HG03095 (cell line): ENCODE measurements around the gene GMDS.

Source experiments
- ATAC-seq: cut with Tn5 transposase; IDR thresholded peaks from one replicate; pipeline ENCODE4 v1.9.1; 2021; ENCODE audit warnings: moderate library complexity; ENCODE audit not compliant: unreplicated experiment

Gene GMDS

GRCh38 chr6:1639430-1639829 is 606.0 kb downstream of the GMDS start:
- ATAC-seq: no peak

- ATAC-seq: no peak
Measured at GRCh38 chr6:1636971-1637871, 608.2 kb downstream of the GMDS start.

DNA sequence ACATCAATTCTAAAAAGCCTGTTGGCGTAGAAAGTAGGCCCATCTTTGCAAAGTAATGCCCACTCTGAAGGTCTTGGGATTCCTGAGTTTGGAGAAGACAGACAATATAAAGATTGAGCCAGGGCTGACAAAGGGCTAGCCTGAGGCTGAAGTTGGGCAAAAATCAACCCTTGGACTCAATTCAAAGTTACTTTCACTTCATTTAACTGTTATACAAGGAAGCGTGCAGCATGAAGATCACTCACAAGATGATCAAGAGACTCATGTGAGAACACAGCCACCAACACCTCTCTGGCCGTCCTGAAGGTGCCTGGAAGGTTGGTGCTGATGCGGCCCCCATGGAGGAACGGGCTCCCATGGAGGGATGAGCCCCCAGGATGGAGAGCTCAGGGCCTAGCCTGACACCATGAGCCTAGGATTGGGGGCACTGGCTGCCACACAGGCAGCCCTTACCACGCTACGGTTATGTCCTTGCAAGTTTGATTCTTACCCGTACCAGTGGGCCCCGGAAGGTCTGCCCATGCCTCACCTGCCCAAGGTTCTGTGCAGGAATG is 609.1 kb downstream of the GMDS start:
- ATAC-seq: no peak

- ATAC-seq: no peak
Measured at GRCh38 chr6:1635305-1636010, 609.9 kb downstream of the GMDS start.

GRCh38 chr6:1634081-1634480 is 611.3 kb downstream of the GMDS start:
- no peak for ATAC-seq

DNA sequence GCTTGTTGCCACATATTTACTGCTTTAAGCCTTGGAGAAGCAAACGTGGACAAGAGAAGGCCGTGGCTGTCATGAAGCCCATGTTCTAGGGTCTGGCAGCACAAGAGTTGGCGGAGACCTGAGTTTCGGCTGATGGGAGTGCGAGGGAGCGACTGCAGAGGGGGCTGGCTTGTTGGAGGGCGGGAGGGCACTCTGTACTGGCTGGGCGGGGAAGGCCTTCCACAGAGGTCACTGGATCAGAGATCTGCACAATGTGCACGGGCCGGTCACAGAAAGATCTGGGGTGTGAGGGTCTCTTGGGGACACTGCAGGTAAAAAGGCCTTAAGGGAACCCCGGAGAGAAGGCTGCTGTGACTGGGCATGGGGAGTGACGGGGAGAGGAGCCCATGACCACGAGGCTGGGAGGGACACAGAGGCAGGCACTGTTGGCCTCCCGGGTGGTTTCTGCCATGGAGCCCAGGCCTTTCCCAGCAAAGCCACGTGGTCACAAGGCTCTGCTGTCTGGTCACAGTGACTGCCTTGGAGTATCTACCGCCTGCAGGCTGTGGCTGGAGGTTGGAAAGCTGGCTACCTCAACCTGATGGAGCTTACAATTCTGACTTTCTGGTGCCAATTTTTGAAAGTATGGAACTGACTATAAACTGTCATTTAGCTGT is 611.9 kb downstream of the GMDS start:
- ATAC-seq: no peak

GRCh38 chr6:1631251-1631650 is 614.2 kb downstream of the GMDS start:
- no peak for ATAC-seq

DNA sequence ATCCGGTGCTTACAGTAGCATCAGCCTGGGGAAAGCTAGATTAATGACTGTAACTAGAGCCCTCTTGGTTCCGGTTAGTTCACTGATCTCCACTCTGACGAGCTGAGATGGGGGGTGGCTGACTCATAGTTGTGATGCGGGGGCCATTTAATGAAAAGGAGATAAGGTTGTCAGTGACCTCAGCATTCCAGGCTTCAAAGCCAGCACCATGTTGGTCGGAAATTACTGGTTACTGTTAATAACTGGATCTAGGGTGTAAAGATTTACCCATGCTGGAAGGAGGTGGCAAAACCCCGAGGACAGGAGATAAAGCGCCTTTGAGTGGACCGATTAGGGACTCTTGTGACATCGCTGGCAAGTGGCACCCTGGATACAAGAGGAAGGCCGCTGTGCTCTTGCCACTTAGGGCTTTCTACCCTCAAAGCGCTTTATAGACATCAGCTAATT is 614.6 kb downstream of the GMDS start:
- no peak for ATAC-seq

GRCh38 chr6:1630212-1630770 is 615.1 kb downstream of the GMDS start:
- no peak for ATAC-seq

- no peak for ATAC-seq
Measured at GRCh38 chr6:1629316-1629715, 616.1 kb downstream of the GMDS start.

GRCh38 chr6:1627827-1628560 is 617.4 kb downstream of the GMDS start:
- no peak for ATAC-seq

GRCh38 chr6:1626481-1626880 is 618.9 kb downstream of the GMDS start:
- ATAC-seq: no peak

GRCh38 chr6:1625794-1626435 is 619.5 kb downstream of the GMDS start:
- ATAC-seq: no peak

- no peak for ATAC-seq
Measured at GRCh38 chr6:1624851-1625781, 620.3 kb downstream of the GMDS start.

DNA sequence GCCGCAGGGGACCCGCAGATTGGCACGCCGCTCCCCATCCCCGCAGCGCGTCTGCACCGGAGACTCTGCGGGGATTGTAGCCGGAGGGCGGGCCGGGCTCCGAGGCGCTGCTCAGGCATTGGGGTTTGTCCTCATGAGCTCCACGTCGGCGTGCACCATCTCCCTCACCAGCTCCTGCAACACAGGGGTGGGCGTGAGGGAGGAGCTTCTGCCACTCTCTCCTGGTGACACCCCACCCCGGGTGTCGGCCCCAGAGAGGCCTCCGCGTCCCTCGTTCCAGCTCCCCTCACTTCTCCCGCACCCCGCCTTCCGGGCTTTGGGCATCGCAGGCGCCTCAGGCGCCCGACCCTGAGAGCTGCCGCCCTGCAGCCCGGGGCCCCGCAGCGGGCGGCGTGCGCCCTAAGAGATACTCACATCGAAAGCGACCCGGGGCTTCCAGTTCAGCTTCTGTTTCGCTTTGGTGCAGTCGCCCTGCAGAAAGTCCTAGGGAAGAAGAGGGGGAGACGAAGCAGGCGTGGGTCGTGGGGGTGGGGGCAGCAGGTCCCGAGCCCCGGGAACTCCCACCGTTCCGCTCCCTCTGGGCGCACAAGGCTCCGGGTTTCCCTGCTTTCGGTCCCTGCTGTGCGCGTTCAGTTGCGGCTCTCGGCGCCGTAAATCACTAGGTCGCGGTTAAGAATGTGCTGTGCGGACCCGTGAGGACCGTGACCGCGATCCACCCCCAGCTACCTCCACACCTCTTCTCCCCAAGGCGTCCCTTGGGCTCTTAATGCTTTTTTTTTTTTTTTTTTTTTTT is 621.2 kb downstream of the GMDS start:
- ATAC-seq: no peak

- no peak for ATAC-seq
Measured at GRCh38 chr6:1623769-1624057, 621.7 kb downstream of the GMDS start.

DNA sequence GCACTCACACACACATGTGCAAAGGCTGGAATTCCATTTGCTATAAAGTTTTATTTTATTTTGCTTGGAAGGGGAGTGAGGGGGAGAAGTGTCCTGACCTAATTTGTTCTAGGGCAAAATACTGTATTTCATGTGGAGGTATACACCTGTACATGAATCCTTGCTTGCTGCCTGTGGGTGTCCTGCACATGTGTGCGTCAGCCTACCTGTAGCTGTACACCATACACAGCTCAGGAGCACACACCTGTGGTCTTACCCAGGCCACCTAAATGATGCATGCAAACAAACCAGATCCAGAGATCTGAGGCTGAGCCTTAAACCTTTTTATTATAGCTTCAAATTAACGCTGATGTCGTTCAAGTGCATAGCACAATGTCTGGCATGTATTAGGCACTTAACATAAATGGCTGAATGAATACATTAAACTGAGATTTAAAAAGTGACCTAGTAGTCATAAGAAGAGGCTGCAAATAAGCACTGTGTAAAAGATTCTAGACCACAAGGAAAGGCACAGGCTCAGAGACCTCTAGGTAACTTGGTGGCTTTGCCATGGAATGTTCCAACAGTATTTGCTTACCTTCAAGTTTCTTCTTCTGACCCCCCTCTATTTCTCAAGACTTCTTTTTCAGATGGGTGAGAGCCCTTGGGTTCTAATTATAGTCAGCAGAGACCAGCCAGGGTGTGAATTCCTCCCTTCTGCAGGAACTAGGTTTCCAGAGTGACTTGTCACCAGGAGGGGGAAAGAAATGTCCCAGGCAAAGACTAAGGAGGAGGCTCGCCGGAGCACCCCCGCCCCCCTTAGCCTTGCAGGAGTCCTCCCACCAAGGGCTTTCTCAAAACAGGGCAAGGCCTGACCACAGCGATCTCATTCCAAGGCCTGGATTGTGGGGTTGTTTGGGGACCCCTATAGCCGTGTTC is 622.3 kb downstream of the GMDS start:
- no peak for ATAC-seq
